Peyer's patch (tissue), 4 donors: ENCODE results near the gene MYL4.
"Not testable (repeated sequence)": the region's sequence is repeated elsewhere in the genome, so short reads cannot be mapped to it uniquely, and the experiment has no call there.

Experiments used
- CTCF ChIP-seq, 6 experiments: fragments of 450-650 bp in 4 of 6; fragments of 200-600 bp in 2 of 6; sonication (generic) in 1 of 6; IDR thresholded peaks; one replicate each; pipeline ENCODE4 v1.5.1; 2017 to 2019; ENCODE audit warnings: antibody characterized with exemption in 6 of 6, mild to moderate bottlenecking in 3 of 6, moderate library complexity in 1 of 6
- POLR2A ChIP-seq, 2 donors: fragments of 450-650 bp; IDR thresholded peaks; one replicate each; pipeline ENCODE4 v1.5.1; 2017; ENCODE audit warnings: antibody characterized with exemption in 2 of 2, mild to moderate bottlenecking in 2 of 2, moderate library complexity in 2 of 2

- not testable (repeated sequence) for TF ChIP-seq CTCF, POLR2A (IDR thresholded peaks at IDR 0.05)
These were observed 28.2 kb upstream of the MYL4 start for GRCh38 chr17:47180988-47181387.
